Measurements from ENCODE around the gene JARID2.

The JARID2 gene

GRCh38 chr6:15555101-15556038 lies 309.5 kb downstream of the JARID2 start:
- no peak for FAIRE-seq

DNA sequence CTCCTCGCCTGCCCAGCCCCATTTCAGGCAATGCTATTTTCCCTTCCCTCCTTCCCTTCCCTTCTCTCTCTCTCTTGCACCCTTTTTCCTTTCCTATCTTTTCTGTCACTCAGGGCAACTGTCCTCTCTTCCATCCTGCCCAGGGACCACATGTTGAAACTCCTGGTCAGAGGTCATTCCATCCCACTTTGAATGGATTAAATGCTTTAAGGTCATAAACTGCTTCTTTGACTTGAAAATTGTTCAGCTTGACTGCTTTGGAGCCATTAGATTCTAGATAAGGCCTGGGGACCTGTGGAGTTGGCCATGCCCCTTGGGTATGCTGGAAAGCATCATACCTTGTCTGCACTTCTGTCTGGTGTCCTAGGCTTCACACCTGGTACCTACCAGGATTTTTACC lies 310.8 kb downstream of the JARID2 start:
- FAIRE-seq = no peak

GRCh38 chr6:15557174-15557573 lies 311.3 kb downstream of the JARID2 start:
- FAIRE-seq = no peak

DNA sequence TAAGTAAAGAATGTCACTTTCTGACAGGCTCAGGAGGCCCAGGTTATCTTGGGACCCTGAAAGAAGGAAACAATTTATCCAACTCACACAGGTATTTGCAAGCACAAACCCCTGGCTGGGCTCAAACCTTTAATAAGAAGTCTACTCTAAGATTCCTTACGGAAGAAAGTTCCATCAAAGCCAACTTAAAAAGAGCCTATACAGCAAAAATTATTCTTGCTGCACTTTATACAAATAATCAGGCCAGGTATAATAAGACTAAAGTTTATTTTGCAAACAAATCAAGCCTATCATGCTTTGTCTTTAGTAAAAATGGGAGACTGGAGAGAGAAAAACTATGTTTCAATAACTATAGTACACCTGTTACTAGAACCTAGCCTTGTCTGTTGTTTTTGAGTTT lies 314.8 kb downstream of the JARID2 start:
- no peak for FAIRE-seq

DNA sequence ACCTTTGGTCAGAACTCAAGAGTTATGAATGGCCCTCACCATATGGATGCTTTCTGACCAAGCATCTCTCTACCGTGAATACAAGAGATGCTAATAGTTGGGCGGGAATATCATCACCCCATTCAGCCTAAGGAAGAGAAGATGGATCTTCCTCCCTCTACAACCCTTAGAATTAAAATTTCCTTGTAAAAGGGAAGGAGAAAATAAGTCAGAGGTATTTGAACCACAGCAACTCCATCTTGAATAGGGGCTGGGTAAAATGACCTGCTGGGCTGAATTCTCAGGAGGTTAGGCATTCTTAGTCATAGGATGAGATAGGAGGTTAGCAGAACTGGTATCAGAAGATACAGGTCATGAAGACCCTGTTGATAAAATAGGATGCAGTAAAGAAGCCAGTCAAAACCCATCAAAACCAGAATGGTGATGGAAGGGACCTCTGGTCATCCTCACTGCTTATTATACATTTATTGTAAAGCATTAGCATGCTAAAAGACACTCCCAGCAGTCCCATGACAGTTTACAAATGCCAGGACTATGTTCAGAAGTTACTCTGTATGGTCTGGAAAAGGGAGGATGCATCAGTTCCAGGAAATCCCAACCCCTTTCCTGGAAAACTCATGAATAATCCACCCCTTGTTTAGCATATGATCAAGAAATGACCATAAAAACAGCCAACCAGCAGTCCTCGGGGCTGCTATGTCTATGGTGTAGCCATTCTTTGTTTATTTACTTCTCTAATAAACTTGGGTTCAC lies 315.8 kb downstream of the JARID2 start:
- FAIRE-seq = no peak

DNA sequence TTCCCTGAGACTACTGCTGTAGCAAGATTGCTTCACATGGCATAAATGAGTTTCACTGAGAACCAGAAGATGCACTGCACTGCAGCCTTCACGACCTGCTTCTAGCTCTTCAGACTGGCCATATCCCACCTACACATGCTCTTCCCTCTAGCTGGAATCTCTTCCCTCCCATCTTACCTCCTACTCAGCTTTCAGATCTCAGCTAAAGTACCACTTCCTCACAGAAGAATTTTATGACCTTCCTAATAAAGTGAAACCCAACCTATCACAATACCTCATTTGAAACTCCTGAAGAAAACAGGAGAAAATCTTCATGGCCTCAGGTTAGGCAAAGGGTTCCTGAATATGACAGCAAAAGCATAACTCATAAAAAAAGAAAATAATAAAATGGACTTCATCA lies 317.1 kb downstream of the JARID2 start:
- FAIRE-seq = no peak

DNA sequence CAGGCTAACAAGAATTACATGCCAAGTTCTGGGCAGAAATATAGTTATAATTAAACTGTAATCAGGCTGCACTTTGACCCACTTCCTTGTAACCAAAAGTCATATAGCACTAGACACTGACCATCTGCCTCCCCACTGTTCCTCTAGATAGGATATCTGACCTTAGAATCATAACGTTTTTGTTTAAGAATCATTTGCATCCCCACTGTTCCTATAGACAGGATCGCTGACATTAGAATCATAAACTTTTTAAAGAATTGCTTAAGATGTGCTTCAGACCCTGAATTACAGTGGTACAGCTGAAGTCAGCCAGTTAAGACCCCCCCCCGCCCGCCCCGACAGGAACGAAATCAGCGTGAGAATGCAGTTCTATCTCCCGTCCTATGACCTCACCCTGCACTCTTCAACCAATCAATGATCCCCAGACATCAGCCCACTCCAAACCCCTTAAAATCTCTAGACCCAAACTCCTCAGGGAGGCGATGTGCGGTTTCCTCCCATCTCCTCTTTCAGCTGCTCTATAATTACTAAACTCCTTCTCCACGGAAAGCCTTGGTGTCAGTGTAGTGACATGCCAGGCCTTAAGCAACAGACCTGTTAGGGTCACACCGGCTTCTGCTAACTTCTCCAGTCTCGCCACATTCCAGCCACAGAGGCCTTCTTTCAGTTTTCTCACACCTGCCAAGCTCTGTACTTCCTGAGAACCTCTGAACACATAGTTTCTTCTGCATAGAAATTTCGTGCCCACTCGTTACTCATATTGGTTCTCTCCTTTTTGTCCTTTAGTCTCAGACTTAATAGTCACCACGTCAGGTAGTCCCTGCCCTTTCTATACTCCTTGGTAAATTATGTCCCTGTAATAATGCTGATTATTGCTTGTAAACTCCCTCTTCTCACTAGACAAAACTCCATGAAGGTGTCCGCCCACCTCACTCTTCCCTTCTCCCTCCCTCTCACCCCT lies 323.4 kb downstream of the JARID2 start:
- FAIRE-seq = no peak

DNA sequence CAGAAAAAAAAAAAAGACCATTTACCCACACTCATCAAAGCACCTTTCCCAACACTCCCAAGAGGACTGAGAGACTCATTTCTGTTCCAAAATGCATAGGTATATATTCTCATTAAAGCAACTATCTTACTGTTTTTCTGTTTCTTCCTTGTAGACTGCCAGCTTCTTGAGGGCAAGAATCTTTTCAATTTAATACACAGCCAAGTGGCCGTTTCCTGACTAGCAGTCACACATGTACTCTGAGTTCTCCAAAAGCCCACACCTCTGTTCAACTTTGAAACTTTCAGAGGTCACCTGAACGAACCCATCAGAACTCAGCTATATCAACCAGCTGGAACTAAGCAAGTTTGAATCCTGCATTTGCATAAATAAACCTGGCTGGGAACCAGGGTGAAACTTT lies 324.3 kb downstream of the JARID2 start:
- no peak for FAIRE-seq

Data from colon (tissue), 2 donors.